T-helper 2 cell (primary cell): Measurements from ENCODE around the gene SLC25A42.
"Not testable (repeated sequence)": the region's sequence is repeated elsewhere in the genome, so short reads cannot be mapped to it uniquely, and the experiment has no call there.

Source experiments
- DNase-seq, 5 experiments: peaks; one replicate each; pipeline versions ENCODE4 v3.0.0 to v3.0.0-alpha.2; 2012 to 2022

SLC25A42 gene

GRCh38 chr19:19106938-19107337 lies 43.1 kb downstream of the SLC25A42 start:
- not testable (repeated sequence) for DNase-seq

GRCh38 chr19:19107654-19108053 lies 43.9 kb downstream of the SLC25A42 start:
- no peak for DNase-seq

GRCh38 chr19:19109601-19110000 lies 45.8 kb downstream of the SLC25A42 start:
- DNase-seq, result no peak

DNA sequence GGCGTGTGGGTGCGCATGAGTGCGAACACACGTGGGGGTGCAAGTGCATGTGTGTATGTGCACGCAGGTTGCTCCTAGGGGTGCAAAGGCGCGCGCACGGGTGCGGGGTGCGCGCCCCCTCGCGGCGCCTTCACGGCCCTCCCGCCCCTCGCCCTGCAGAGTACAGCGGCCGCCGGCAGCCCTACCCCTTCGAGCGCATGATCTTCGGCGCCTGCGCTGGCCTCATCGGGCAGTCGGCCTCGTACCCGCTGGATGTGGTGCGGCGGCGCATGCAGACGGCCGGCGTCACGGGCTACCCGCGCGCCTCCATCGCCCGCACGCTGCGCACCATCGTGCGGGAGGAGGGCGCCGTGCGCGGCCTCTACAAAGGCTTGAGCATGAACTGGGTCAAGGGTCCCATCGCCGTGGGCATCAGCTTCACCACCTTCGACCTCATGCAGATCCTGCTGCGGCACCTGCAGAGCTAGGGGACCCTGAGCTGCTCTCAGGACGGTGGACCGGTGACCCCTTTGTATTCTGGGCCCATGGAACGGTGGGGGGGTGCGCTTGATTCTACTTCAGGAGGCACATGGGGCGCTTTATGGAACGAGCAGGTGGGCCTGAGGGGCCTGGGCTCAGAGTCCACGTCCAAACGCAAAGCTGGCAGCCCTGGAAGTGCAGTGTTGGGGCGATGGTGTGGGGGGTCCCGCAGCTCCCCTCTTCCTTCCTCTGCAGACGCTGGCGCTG lies 46.8 kb downstream of the SLC25A42 start:
- peak in 1 of 5 experiments; percentile 51 for DNase-seq

GRCh38 chr19:19111136-19111835 lies 47.5 kb downstream of the SLC25A42 start:
- DNase-seq, result no peak

GRCh38 chr19:19111967-19112580 lies 48.3 kb downstream of the SLC25A42 start:
- DNase-seq, result no peak

GRCh38 chr19:19113040-19113626 lies 49.3 kb downstream of the SLC25A42 start:
- DNase-seq, result peak in 1 of 5 experiments; percentile 24

DNA sequence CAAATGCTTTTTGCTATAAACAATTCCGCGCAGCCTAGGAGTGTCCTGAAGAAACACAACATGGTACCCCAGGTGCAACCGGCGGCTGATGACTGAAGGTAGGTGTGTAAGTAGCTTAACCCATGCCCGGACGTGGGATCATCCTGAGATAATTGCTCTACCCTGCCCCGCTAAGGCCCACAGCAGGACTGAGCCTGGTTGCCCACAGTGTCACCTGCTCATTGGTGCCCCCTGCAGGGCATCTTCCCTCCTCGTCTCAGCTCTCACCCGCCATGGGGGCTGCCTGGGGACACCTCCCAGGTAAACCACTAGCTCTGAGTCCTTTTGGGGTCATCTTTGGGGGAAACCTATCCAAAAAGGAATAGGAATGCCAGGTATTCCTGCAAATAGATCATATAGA lies 52.2 kb downstream of the SLC25A42 start:
- peak in 4 of 5 experiments; percentile 9 to 41 (median 30) for DNase-seq

DNA sequence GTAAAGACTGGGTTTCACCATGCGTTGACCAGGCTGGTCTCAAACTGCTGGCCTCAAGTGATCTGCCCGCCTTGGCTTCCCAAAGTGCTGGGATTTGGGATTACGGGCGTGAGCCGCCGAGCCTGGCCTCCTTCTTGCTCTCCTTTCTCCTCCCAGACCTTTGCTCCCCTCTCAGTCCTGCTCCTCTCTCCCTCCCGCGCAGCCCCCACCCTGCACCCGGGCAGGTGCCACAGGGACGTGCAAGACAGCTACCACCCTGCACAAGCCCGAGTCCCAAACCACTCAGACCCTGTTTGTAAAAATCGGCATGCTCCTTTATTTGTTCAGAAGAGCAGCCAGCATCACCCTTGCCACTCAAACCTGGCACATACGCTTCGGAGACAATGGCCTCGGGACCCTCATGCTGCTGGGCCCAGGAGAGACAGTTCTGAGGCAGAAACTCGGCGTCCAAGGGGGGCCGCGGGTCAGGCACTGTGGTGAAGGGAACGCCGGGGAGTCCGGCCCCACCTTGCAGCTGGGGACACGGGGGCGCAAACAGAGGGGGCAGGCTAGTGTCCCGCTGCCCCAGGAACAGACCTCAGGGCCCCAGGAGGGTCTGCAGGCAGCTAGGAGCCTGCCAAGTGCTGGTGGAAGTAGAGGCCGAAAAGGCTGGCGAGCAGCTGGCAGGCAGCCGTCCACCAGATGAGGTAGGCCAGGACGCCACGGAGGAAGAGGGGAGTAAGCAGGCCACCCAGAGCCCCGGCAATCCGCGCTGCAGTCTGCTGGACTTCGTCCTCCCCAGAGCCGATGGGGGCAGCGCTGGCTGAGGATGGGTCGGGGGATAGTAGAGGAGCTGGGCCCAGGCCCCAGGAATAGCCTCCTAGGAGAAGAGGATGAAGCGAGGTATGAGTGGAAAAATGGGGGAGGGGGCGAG lies 55.8 kb downstream of the SLC25A42 start:
- no peak for DNase-seq

GRCh38 chr19:19120308-19121231 lies 56.8 kb downstream of the SLC25A42 start:
- peak in 1 of 5 experiments; percentile 51 for DNase-seq

GRCh38 chr19:19121371-19121770 lies 57.6 kb downstream of the SLC25A42 start:
- DNase-seq, result no peak

DNA sequence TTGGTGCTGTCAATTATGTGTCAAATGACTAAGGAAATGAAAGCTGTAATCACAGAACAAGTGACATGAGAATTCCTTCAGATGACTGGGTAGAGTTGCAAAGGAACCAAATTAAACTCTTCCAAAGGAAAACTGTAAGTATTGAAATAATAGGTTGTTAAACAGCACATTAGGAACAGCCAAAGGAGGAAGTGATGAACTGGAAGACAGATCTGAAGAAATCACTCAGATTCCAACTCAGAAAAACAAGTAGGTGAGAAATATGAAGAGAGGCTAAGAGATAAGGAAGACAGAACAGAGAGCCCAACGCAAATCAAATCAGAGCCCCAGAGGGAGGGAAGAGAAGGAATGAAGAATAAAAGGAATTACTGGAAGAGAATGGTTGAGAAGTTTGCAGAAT lies 59.1 kb downstream of the SLC25A42 start:
- DNase-seq, result no peak

GRCh38 chr19:19123386-19123785 lies 59.6 kb downstream of the SLC25A42 start:
- no peak for DNase-seq

DNA sequence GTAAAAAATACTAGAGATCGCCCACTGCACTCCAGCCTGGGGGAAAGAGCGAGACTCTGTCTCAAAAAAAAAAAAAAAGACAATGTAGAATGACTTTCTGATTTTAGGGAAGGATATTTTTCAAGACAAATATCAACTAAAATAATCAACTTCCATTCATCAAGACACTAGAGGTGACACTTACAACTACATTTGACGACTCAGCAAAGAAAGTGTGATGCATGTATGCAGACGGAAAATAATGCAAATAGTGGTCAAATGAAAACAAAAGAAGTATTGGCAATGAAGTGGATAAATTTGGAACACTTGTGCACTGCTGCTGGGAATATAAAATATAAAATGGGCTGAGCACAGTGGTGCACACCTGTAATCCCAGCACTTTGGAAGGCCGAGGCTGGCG lies 62.3 kb downstream of the SLC25A42 start:
- DNase-seq, result no peak

- DNase-seq, result no peak
Measured at GRCh38 chr19:19131989-19132388, 68.2 kb downstream of the SLC25A42 start.

DNA sequence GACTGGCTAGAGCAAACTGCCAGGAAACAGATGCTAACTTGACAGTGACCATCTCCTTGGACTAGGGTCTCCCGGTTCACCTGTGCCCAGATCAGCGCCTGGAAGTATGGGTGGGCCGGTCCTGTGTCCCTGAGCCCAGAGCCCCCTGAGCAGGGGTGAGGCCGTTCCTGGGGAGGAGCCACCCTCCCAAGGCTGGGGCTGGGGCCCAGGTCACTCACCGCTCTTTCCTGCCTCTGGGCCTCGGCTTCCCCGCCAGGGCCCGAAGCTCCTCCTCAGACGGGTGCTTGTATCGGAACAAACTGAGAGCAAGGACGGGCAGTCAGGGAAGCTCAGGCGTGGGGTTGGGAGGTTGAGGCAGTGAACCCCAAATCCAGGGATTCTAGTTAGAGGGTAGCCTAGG lies 69.1 kb downstream of the SLC25A42 start:
- DNase-seq, result no peak

DNA sequence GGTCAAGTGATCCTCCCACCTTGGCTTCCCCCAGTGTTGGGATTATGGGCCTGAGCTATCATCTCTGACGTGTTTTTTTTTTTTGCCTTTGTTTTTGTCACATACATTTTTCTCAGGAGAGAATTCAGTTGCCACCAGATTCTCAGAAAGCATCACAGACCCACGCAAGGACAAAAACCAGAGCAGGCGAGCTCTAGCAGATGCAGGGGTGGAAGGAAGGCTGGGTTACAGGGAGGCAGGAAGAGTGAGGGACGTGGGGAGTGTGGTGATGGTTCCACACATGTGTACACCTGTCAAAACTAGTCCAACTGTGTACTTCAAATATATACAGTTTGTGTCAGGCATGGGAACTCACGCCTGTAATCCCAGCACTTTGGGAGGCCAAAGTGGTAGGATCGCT lies 70.2 kb downstream of the SLC25A42 start:
- DNase-seq, result no peak

DNA sequence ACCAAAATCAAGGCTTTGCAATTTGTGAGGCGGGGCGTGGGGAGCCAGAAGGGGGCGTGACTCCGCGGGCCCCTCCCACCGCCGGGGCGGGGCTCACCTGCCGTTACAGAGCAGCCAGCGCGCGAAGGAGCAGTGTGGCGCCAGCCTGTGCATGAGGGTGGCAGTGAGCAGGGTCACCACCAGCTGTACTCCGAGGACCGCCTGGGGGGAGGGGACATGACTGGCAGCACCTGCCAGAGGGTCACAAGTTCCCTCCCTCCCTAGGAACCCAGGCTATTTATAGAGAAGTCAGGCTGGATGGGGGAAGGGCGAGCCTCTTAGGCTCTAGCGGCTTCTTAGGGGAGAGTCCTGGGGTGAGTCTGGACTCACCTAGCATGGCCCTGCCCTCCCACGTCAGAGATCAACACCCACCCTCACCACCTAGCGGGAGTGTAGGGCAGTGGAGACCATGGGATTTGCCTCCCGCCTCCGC lies 70.9 kb downstream of the SLC25A42 start:
- DNase-seq, result peak in 3 of 5 experiments; percentile 6 to 25 (median 22)

- not testable (repeated sequence) for DNase-seq
Measured at GRCh38 chr19:19135713-19136112, 71.9 kb downstream of the SLC25A42 start.

DNA sequence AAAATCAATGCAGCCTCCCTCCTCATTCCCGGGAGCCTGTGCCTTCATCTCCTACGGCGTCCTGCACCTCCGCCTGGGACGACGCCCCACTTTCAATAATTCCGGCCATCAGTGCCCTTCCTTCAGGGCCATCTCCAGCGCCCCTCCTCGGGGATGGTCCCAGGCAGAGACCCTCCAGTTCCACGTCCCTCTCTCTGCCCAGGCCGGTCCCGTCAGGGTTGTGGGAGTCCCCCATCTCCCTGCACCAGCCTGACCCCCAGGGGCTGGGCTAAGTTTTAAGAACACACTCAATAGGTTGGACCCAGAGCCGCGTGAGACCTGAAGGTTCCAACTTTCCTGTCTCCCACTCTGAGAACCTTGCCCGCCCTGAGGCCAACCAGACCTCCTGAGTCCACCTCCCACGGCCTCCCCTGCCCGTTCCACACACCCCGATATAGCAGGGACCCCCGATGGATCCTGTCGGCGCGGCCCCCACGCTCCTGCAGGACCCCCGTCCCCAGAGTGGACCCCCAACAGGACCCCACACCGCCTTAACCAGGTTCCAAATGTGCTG lies 73.8 kb downstream of the SLC25A42 start:
- DNase-seq, result no peak
